Measurements from ENCODE around the gene GASK1A.
"Not testable (repeated sequence)": the region's sequence is repeated elsewhere in the genome, so short reads cannot be mapped to it uniquely, and the experiment has no call there.

The GASK1A gene

DNA sequence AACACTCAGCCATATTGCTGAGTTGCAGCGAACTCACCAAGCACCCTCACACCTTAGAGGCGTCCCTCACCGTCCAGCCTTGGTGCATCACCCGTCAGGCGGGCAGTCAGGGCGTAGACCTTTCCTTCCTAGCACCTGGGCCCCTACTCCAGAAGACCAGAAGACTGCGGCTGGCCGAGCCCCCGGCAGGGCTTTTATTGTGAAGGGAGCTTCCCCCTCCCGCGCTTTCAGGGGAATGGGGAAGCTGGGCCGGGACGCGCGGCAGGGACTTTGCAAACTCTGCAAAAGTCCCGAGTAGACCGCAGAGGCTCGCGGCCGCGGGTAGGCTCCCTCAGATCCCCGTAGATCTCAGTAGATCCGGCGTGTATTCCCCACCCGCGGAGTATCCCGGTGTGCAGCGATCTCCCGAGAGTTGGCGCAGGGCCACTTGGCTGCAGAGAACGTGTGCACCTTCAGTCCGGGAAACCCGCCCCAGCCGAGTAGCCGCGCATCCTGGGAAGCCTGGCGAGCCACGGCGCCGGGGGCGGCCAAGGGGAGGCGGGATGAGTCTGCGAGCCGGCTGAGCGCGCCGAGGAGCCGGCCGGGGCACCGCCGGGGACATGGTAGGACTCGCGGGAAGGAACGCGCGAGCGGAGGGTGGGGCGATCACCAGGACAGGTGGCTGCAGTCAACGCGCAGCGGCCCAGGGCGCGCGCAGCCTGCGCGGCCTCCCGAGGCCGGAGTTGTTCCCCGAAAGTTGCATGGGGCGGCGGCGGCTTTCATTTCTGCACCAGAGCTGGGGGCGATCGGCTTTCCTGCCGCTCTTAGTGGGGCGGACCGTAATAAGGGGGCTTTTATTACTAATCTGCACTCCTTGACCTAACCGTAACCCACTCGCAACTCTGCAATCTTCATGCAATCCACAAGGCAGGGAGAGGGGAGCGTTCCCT lies at the start of gene GASK1A:
TSS of gene GASK1A (plus strand) at position 268 of the 929 bp plus-strand sequence. CDS start at position 600, 332 bp downstream.
- DNase-seq (ENCODE audit: low read depth), result no peak

DNA sequence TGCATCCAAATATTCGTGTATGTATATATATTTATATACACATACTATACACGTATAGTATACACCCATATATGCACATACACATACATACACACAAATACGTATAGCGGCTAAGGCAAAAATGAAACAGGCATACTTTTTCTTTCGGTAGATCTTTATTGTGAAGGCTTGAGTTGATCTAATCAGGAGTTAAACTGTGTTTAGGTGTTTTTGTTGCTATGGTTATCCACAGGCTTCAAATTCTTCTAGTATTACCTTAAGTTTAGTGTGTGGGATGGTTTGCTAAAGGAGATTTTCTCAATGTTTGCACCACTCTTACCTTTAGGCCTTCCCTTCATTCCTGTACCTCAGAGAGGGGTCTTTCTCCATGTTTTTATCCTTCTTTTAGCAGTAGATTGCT lies 45.0 kb upstream of the GASK1A start:
- no peak for DNase-seq (ENCODE audit: low read depth)

DNA sequence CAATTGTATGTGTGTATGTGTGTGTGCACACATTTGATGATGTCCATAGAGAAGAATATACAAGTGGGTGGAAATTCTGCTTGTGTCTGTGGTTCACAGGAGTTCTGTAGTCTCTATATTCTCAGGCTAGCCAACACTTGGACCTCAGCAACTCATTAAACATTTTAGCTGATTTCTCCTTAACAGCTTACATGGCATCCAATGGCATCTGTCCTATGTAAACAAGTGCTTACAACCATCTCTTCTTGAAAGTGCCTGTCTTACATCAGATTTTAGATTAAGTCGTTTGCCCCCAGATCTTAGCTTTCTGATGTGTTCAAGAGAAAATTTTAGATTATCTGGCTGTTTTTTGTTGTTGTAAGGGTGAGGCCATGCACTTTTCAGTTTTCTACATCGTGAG lies 44.2 kb upstream of the GASK1A start:
- no peak for DNase-seq (ENCODE audit: low read depth)

DNA sequence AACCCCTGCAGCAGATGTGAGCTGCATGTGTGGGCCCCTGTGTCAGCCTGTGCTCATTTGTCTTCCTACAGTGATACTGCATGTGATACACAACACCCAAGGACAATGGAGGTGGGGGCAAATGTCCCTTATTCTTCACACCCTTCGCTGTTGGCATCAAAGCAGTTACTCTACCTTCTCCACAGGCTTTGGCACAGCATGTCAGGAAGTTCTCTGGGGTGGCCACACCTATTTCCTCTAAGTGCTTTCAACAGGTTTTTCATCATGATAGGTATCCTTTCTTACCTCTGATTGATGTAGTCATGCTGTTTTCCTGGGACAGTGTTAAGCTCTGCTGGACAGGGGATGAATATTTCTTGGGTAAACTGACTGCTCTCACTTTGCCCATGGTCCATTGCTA lies 43.6 kb upstream of the GASK1A start:
- no peak for DNase-seq (ENCODE audit: low read depth)

DNA sequence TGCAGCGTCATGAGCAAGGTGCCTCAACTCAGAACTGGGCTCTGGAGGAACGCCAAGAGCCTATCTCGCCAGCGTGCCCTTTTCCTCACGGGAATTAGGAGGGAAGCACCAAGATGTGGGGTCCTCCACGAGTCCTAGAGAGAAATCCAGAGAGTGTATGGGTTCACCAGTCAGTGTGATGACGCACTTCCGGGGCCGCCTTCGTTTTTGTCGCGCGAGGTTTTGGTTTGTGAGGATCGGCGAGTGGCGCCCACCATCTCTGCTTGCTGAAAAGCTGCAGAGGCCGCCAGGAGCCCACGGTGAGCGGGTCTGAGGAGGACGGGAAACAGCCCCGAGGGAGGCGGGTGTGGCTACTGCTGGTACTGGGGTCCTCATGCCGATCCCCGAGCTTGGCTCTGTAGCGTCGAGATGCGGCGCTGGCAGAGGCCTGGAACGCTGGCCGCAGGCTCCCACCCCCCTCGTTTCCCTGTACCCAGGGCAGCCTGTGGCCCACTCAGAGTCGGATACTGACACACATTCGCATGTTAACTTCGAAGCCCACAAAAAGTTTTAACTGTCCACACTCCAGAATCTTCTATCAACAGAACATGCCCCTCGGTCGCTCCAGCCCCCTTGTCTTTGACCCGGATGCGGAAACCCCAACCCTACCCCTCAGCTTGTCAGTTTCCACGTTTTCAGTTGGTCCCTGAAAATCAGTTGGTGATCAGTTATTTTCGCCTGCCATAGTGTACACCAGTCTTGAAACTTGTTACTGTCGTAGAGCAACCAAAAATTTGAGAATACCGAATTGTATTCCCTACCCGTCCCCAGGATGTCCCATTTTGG lies 42.7 kb upstream of the GASK1A start:
- no peak for DNase-seq (ENCODE audit: low read depth)

DNA sequence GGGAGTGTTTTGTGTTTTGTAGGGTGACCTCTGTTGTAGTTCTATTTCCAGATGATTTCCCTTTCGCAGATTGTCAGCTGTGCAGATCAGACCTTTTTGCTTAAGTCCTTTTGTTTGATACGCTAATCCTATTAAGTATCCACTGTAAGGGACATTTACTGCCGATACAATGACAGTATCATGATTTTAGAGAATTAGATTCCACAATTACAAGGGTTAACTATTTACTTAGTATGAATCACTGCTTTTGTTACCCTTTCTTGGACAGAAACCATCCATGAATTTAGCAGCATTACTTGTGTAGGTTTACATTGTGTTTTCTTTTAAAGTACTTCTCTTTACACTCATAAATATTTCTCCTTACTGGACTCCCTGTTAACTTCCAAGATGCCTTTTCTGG lies 41.8 kb upstream of the GASK1A start:
- no peak for DNase-seq (ENCODE audit: low read depth)

DNA sequence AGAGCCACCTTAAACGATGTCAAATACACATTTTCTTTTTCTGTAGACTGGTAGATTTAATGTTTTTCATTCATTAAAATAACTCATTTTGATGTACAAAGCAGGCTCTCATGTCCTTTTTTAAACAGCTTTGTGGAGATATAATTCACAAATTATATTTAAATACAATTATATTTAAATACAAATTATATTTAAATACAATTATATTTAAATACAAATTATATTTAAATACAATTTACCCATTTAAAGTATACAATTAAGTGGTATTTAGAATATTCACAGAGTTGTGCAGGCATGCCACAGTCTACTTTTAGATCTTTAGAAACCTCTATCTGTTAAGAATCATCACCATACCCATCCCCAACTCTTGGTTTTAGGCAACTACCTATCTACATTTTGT lies 36.4 kb upstream of the GASK1A start:
- DNase-seq (ENCODE audit: low read depth), result no peak

DNA sequence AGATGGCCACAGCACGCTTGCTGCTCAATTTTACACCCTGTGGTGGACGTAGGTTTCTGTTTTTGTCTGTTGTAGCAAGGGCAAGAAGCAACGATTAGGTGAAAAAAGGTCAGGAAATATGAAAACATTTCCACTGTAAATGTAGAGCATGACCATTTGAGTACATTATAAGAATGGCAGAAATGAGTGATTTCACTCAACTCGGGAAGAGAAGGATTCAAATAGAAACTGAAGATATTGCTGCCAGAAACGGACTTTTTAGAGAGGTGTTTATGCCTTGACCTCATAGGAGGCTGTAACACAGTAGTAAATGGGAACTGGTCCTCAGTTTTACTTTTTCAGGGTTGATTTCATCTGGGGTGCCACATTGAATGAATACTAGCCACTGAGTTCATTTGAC lies 33.1 kb upstream of the GASK1A start:
- no peak for DNase-seq (ENCODE audit: low read depth)

DNA sequence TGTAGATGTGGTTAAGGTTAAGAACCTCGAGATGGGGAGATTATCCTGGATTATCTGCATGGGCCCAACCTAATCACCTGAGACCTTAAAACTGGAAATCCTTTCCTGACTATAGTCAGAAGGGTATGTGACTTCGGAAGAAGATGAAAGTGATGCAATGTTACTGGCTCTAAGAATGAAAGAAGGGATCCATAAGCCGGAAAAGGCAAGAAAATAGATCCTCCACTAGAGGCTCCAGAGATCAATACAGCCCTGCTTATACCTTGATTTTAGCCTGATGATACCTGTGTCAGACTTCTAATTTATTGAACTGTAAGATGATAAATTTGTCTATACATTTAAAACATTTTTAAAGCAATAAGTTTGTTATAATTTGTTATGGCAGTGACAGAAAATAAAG lies 21.5 kb upstream of the GASK1A start:
- DNase-seq (ENCODE audit: low read depth), result no peak

DNA sequence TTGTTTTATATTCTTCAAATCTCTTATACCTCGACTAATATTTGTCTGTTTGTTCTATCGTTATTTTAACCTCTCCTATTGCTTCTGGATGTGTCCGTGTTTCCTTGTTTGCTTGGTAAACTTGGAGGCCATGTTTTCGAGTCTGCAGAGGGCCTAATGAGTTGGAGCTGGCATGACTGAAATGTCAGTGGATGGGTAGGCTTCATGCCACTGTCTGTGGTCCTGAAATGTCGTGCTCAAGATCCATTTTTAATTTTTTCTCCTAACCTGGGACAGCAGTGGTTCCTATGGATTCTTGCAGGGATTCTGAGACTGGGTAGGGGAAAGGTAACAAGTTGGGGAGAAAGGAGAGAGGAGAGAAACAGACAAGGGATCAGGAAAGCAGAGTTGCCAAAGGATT lies 18.8 kb upstream of the GASK1A start:
- no peak for DNase-seq (ENCODE audit: low read depth)

DNA sequence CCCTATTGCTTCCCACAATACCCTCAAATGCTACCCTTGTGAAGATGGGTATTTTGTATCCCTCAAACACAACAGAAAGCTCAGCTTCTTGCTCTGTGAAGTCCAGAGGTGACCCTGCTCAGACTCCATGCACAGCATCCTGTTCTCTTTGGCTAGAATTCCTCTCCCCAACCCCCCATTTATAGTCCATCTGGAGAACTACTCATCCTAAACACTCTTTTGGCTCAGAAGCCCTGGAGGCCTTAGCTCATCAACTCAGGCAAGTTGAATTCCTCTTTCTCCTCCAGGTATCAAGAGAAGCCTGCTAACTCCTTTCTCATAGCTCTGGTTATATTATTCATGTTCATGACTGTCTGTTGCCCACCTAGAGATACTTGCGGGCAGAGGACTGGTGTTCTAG lies 18.3 kb upstream of the GASK1A start:
- no peak for DNase-seq (ENCODE audit: low read depth)

DNA sequence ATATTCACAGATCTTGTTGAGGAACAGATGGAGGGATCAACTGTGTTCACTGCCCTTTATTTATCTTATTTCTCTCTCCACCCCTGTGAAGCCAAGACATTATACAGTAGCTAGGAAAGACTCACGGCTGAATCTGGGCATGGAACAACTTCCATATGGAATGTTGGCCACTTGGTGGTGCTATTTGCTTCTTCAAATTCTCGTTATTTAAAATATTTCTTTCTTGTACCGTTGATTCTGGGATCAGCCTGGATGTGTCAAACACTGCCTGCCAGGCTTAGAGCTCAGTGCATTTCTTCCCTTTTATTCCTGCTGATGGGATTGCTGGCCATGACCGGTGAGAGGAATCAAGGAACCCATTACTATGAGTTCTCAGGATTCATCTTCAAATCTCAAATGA lies 17.5 kb upstream of the GASK1A start:
- DNase-seq (ENCODE audit: low read depth), result no peak

DNA sequence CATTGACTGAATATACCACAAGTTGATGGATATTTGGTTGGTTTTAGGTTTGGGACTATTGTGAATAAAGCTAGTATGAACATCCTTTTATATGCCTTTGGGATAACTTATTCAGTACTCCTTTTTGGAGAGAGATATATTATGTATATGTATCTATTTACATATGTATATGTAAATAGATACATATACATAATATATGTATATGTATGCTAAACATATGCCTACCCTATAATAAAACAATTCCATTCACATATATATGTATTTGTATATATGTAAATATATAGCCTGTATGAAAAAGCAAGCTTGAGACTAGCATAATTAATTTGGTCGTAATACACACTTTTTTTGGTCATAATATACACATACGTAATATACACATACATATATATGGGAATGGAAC lies 15.8 kb upstream of the GASK1A start:
- DNase-seq (ENCODE audit: low read depth), result no peak

DNA sequence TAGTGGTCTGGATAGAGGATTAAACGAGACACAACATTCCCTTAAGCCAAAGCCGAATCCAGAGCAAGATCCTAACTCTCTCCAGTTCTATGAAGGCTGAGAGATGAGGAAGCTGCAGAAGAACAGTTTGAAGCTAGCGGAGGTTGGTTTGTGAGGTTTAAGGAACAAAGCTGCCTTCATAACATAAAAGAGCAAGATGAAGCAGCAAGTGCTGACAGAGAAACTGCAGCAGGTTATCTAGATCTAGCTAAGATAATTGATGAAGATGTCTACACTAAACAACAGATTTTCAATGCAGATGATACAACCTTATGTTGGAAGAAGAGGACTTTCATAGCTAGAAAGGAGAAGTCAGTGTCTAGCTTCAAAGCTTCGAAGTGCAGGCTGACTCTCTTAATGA lies 14.8 kb upstream of the GASK1A start:
- no peak for DNase-seq (ENCODE audit: low read depth)

DNA sequence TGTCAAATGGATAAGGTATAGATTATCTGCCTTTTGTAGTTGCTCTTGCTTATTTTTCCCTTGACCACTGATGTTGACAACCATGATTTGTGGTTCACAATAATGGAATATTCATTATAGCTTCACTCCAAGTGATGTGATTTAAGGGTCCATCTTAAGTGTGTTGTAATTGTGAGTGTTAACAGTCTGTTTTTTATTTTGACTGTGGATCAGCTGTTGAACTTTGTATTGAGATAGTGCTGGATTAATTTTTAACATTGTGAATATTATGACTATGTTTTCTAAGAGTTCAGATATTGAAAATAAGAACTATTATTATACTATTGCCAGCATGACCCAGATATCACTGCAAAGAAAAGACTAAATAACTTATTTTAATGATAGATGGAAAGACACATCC lies 8.6 kb upstream of the GASK1A start:
- DNase-seq (ENCODE audit: low read depth), result no peak

DNA sequence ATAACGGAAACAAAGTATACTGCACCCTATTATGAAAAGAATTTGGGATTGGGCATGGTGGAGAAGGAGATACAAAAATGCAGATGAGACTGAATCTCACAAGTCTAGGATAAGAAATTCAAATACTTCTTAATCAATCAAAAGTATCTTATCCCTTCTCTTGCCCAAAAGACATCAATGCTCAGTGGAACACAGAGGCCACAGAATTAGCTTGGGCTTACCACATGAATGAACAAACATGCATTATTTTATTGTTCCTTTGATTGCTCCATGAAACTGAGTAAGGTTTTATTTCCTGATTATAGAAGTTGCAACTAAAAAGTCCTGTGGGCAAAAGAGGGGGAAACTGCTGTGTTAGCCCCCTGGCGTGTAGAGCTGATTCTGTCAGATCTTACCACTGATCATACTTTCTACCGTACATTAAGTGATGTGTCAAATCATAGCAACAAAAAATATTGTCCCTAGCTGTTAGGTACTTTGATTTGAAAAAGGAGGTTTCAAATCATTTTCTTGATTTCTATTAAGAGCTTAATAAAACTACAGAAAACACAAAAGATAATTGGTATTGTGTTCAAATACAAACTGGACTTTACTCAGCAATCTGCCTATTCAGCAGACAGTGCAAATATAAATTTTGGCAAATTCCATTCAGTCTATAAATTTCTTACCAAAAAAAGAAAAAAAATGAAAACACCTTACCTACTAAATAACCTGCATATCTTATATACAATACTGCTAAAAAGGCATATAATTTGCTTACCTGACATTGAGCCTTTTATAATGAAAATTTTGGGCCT lies 7.9 kb upstream of the GASK1A start:
- DNase-seq (ENCODE audit: low read depth), result no peak

DNA sequence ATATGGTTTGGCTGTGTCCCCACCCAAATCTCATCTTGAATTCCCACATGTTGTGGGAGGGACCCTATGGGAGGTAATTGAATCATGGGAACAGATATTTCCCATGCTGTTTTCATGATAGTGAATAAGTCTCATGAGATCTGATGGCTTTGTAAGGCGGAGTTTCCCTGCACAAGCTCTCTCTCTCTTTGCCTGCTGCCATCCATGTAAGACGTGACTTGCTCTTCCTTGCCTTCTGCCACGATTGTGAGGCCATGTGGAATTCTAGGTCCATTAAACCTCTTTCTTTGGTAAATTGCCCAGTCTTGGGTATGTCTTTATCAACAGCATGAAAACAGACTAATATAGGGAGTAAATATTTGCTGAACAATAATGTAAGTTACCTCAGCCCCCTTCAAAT lies 4.2 kb upstream of the GASK1A start:
- DNase-seq (ENCODE audit: low read depth), result not testable (repeated sequence)

DNA sequence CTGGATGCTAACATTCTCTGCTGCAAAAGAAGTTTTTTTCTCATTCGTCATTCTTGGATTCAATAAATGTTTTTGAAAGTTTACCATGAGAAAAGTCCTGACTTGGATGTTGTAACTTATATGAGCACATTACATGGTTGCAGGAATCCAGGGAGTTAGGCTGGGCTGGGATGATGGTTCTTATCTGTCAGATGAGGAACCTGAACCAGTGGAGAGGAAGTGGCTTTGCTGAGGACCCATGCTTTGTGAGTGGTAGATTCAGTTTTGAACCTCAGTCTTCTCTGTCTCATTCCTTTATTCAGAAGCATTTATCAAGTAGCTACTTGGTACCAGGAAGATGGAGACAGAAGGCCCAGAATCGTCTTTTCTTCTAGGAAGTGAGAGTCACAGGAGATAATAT lies 3.7 kb upstream of the GASK1A start:
- DNase-seq (ENCODE audit: low read depth), result no peak

DNA sequence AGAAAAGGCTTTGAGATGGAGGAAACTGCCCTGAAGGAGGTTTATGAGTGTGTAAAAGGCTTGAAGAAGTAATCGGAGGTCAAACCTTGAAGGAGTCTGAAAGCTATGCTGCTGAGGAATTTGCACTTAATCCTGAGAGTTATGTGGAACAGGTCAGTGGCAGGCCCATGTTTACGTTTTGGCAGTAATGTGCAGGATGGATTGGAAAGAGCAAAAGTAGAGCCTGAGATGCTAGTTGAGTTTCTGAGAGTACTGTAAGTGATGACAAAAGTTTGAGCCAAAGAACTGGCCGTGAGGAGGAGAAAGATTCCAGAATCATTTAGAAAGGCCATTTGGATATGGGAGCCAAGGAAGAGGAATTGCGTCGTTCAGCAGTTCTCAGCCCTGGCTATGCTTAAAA lies 3.2 kb upstream of the GASK1A start:
- DNase-seq (ENCODE audit: low read depth), result no peak

DNA sequence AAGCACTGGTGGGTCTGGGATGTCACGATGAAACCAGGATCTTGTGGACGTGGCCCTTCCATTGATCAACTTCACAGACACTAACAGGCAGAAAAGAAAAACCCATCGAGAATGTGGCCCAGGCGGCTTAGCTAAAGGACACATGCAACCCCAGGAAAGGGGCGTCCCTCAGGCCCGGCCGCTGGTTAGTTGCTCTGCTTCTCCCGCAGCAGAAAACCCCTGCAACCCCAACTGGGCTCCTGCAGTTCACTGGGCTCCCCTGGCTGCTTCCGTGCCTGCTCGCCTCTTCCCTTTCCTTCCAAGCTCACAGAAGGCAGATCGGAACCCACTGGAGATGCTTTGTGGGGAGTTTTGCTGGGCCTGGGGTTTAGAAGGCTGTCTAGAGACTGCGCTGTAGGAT lies 1.1 kb downstream of the GASK1A start:
- no peak for DNase-seq (ENCODE audit: low read depth)

DNA sequence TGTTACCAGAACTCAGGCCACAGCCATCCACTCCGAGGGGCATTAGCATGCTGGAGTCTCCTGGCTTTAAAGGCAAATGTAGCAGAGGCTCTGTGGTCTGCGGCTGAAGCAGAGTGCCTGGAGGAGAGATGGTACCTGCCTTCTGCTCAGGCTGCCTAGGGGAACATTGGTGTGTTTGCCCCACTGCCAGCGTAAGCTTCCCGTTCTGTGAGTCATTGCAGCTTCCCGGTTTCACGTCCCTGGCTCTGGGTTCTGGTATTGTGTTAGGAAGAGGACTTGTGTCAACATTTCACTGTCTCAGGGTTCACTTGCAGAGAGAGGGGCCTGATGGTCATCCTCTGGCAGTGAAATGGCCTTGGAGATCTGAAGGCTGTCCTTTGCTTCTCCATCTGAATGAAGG lies 1.8 kb downstream of the GASK1A start:
- DNase-seq (ENCODE audit: low read depth), result no peak

DNA sequence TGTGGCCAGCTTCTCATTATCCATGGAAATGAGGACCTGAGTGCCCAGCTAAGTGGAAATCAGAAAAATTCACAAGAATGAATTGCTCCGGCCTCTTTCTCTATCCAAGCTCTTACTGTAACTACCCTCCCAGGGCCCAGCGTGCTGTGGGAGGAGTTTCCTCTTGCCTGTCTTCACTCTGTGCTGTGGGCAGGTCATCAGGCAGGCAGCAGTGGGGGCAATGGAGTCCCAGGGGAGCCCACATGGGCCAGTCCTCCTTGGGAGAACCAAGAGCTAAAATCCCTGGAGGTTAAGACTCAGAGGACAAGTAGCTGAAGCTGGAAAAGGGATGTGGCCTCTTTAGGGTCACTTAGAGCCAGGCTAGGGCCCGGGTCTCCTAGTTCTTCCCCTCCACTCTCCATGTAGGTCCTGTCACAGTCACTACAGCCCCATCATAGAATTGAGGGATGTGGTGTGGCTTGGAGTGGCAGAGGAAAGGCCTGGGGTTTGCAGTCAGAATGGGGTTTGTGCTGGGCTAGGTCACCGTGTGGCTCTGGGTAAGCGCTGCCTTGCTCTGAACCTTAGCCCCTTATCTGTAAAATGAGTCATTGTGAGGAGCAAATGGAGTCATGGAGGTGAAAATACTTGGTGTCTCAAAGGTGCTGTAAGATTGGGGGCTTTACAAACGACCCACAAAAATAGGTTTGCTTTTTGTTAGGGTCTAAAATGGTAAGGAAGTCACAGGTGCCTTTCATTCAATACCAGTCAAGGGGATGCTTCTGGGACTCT lies 3.7 kb downstream of the GASK1A start:
- DNase-seq (ENCODE audit: low read depth), result no peak
